SK-N-SH treated with all-trans-retinoic acid at 6 μM for 48 hours (cell line): ENCODE results near the gene TP53BP2.

Source experiments
- ARNTL ChIP-seq: fragments of 450-650 bp; formaldehyde crosslinking; IDR thresholded peaks from 2 replicates; pipeline ENCODE4 v1.5.0; 2020; ENCODE audit warnings: low read depth, mild to moderate bottlenecking, moderate library complexity, borderline replicate concordance
- CSDC2 ChIP-seq: fragments of 250-450 bp; sonication (Bioruptor Pico); IDR thresholded peaks from 2 replicates; pipeline ENCODE4 v1.5.0; 2020; ENCODE audit warnings: mild to moderate bottlenecking, moderate library complexity
- GLIS3 ChIP-seq: fragments of 250-450 bp; sonication (Bioruptor Pico); IDR thresholded peaks from 2 replicates; pipeline ENCODE4 v1.5.0; 2020; ENCODE audit warnings: mild to moderate bottlenecking, moderate library complexity
- OSR1 ChIP-seq: fragments of 250-450 bp; sonication (Bioruptor Pico); IDR thresholded peaks from 2 replicates; pipeline ENCODE4 v1.8.0; 2022; ENCODE audit warnings: moderate library complexity, mild to moderate bottlenecking, inconsistent platforms
- RARB ChIP-seq: fragments of 250-450 bp; sonication (Bioruptor Pico); IDR thresholded peaks from 2 replicates; pipeline ENCODE4 v1.8.0; 2021; ENCODE audit warnings: mild to moderate bottlenecking, moderate library complexity
- ZFP3 ChIP-seq: fragments of 250-450 bp; sonication (Bioruptor Pico); IDR thresholded peaks from 2 replicates; pipeline ENCODE4 v1.5.0; 2020; ENCODE audit warnings: mild to moderate bottlenecking, moderate library complexity
- TF ChIP-seq, protein P1 (sequence below): fragments of 250-450 bp; sonication (Bioruptor Pico); IDR thresholded peaks from 2 replicates; pipeline ENCODE4 v1.5.1; 2020; ENCODE audit warnings: low read depth, mild to moderate bottlenecking, moderate library complexity
- TF ChIP-seq, protein P2 (sequence below): fragments of 250-450 bp; sonication (Bioruptor Pico); IDR thresholded peaks from 2 replicates; pipeline ENCODE4 v1.8.0; 2020; ENCODE audit warnings: mild to moderate bottlenecking, moderate library complexity, borderline replicate concordance

DNA sequence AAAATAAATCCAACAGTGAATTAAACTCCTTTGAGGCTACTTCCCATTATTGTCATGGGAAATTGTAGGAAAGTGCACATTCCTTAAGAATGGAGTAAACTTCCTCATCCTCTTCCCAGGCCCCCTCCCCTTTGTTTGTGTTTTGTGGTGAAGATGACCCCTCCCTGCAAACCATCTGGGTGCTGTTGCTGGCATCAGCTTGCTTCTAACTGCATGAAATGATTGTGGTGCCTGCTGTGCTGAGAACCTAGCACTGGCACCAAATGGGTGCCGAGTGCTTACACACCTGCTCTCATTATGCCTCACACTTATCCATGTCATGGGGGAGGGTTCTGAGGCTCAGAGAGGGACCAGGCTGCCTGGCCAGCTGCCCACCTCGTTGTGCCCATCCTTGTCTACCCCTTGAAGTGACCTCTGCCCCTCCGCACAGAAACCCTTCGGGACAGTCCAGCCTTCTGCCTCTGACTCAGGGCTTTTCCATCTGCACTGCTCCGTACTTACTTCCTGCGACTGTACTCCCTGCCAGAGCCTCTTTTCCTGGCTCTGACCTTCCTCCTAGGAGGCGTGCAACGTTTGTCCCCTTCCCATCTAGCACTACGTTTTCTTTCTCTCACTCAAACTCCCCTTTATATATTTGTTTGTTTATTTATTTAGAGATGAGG lies 102.8 kb downstream of the TP53BP2 start:
- TF ChIP-seq GLIS3 (CRISPR knock-in tag) (no peak), ZFP3 (CRISPR knock-in tag) (no peak), CSDC2 (CRISPR knock-in tag) (no peak), ARNTL (no peak), OSR1 (no peak), RARB (CRISPR knock-in tag) (no peak)
- TF ChIP-seq, protein P1, sequence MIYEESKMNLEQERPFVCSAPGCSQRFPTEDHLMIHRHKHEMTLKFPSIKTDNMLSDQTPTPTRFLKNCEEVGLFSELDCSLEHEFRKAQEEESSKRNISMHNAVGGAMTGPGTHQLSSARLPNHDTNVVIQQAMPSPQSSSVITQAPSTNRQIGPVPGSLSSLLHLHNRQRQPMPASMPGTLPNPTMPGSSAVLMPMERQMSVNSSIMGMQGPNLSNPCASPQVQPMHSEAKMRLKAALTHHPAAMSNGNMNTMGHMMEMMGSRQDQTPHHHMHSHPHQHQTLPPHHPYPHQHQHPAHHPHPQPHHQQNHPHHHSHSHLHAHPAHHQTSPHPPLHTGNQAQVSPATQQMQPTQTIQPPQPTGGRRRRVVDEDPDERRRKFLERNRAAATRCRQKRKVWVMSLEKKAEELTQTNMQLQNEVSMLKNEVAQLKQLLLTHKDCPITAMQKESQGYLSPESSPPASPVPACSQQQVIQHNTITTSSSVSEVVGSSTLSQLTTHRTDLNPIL (CRISPR knock-in tag), result no peak
- TF ChIP-seq, protein P2, sequence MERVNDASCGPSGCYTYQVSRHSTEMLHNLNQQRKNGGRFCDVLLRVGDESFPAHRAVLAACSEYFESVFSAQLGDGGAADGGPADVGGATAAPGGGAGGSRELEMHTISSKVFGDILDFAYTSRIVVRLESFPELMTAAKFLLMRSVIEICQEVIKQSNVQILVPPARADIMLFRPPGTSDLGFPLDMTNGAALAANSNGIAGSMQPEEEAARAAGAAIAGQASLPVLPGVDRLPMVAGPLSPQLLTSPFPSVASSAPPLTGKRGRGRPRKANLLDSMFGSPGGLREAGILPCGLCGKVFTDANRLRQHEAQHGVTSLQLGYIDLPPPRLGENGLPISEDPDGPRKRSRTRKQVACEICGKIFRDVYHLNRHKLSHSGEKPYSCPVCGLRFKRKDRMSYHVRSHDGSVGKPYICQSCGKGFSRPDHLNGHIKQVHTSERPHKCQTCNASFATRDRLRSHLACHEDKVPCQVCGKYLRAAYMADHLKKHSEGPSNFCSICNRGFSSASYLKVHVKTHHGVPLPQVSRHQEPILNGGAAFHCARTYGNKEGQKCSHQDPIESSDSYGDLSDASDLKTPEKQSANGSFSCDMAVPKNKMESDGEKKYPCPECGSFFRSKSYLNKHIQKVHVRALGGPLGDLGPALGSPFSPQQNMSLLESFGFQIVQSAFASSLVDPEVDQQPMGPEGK (CRISPR knock-in tag), result no peak
